GM12865 (cell line): Measurements from ENCODE around the gene DDX31.

Source experiments
- DNase-seq: peaks from one replicate; pipeline ENCODE4 v3.0.0; 2010; ENCODE audit warnings: low read depth
- H3K4me3 ChIP-seq: 2 replicates; pipeline ENCODE4 v1.5.1; 2011; ENCODE audit warnings: mild to moderate bottlenecking, low read depth, low read length, control low read depth
- CTCF ChIP-seq: IDR thresholded peaks from 2 replicates; pipeline ENCODE4 v1.5.1; 2011; ENCODE audit warnings: low read length, control low read depth, low read depth, inconsistent platforms; ENCODE audit not compliant: insufficient read depth; ENCODE audit errors: missing control alignments

DDX31 gene

DNA sequence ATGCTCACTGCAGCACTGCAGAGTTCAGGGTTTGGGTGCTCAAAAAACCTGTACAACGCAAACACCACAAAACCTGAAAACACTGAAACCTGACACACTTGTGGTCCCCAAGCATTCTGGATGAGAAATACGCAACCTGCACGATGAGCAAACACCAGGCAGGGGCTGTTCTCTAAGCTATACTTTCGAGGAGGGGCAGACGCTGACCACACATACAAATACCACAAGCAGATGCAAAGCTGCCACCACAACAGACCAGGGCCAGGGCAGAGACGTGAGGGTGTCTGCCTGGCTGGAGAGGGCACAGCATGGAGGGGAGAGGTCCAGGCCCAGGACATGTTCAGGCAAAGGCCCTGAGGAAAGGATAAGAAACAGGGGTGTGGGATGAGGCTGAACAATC is 64.4 kb downstream of the DDX31 start:
- no peak overlapping the region for H3K4me3 ChIP-seq
- TF ChIP-seq CTCF: no peak
- DNase-seq: no peak

GRCh38 chr9:132602207-132602606 is 67.6 kb downstream of the DDX31 start:
- no peak for TF ChIP-seq CTCF
- DNase-seq: no peak
- no peak overlapping the region for H3K4me3 ChIP-seq

DNA sequence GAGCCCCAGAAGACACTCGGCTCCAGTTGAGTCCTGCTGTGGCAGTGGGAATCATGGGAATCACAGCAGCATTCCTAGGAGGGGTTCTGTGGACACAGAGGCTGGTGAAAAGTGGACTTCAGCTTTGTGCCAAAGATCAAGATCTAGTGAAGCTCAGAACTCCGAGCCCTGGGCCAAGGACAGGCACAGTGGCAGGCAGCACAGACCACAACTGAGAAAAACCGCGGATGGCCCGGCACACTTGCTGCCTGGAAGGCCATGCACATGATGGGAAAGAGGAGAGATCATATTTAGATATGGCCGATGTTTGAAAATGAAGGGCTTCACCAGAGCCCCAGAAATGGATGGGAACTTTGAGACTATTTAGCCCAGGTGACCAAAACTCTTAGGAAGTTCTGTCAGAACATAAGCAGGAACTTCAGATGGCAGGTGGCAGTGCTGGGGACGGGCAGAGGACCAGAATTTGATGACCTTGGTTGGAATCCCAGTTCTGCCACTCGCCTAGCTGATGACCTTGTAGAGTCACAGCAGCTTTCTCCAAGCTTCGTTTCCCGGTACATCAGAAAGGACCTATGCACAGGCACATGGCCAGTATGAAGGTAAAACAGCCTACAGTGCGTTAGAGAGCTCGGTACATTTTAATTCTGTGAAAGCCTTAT is 69.3 kb downstream of the DDX31 start:
- no peak overlapping the region for H3K4me3 ChIP-seq
- DNase-seq: no peak
- TF ChIP-seq CTCF: no peak

GRCh38 chr9:132597073-132597775 is 72.6 kb downstream of the DDX31 start:
- no peak overlapping the region for H3K4me3 ChIP-seq
- no peak for TF ChIP-seq CTCF
- no peak for DNase-seq

DNA sequence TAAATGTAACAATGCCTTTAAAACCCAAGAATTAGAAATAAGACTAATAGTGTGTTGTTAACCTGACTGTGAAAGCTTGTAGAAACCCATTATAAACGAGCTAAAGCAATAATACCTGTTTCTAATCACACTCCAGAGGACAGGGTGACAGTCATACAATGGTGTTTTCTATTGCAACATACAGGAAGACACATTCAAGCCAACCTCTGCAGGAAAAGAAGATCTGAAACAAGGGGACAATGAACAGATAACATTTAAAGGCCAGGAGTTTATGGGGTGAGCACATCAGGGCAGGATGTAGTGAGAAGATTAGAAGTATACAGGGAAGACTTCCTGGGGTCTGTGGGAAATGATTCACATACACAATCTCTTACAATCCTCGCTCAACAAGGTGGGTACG is 73.6 kb downstream of the DDX31 start:
- H3K4me3 ChIP-seq: no peak overlapping the region
- TF ChIP-seq CTCF: no peak
- DNase-seq: no peak

DNA sequence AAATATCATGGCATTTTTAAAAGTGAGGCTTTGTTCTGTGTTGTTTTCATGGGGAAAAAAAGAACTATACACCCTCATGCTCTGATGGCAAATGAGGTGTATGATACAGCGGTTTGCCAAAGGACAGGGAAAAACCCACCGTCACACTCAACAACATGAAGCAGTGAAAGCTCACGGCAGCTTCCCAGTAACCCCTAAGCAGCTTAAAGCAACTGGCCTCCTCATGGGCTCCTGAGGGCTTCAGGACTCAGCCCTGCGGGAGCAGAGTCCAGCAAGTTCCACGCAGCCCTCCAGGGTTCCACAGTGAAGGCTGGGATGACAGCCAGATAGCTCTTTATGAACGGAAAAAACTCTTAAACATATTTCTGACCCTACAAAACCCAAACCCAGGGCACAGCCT is 74.5 kb downstream of the DDX31 start:
- TF ChIP-seq CTCF: no peak

GRCh38 chr9:132594412-132594811 is 75.4 kb downstream of the DDX31 start:
- no peak for DNase-seq
- no peak overlapping the region for H3K4me3 ChIP-seq
- TF ChIP-seq CTCF: no peak

More for the DNA sequence above, 74.5 kb downstream of the DDX31 start:
- no peak overlapping the region for H3K4me3 ChIP-seq
- DNase-seq: no peak
